LHCN-M2 (cell line): ENCODE measurements around the gene HCN4. TPM values are rescaled to one million over a fixed set of nuclear protein-coding genes. Genes with fewer than 3 reads are reported as not detected.

Experiments used
- DNase-seq: peaks from one replicate; pipeline ENCODE4 v3.0.0-alpha.2; 2012; ENCODE audit warnings: low read depth
- total RNA-seq: library from RNA; depleted of rRNA; stranded (reverse); fragments of >200 nt; gene quantifications from 2 replicates; pipeline ENCODE4 v1.2.3, GENCODE V29; 2014; rRNA removed

The HCN4 gene
- total RNA-seq, 1 experiment from 2014 or later = not detected

GRCh38 chr15:73298522-73299245 is 70.1 kb downstream of the HCN4 start:
- no peak for DNase-seq

GRCh38 chr15:73296609-73297353 is 72.0 kb downstream of the HCN4 start:
- DNase-seq = no peak

- DNase-seq = no peak
Measured at GRCh38 chr15:73295630-73296286, 73.0 kb downstream of the HCN4 start.

- DNase-seq = no peak
Measured at GRCh38 chr15:73293773-73294172, 75.0 kb downstream of the HCN4 start.

GRCh38 chr15:73291441-73291840 is 77.3 kb downstream of the HCN4 start:
- no peak for DNase-seq

- DNase-seq = no peak
Measured at GRCh38 chr15:73287019-73287418, 81.7 kb downstream of the HCN4 start.

- DNase-seq = no peak
Measured at GRCh38 chr15:73286311-73286710, 82.4 kb downstream of the HCN4 start.

GRCh38 chr15:73284090-73284716 is 84.6 kb downstream of the HCN4 start:
- DNase-seq = peak; percentile 26

GRCh38 chr15:73283366-73283962 is 85.3 kb downstream of the HCN4 start:
- peak; percentile 43 for DNase-seq

- no peak for DNase-seq
Measured at GRCh38 chr15:73282567-73283365, 86.0 kb downstream of the HCN4 start.

GRCh38 chr15:73275862-73276261 is 92.9 kb downstream of the HCN4 start:
- DNase-seq = no peak

- peak; percentile 52 for DNase-seq
Measured at GRCh38 chr15:73273181-73274002, 95.4 kb downstream of the HCN4 start.

- DNase-seq = no peak
Measured at GRCh38 chr15:73270366-73271097, 98.2 kb downstream of the HCN4 start.

Other genes with a start within 250 kb of the HCN4 start
- not detected in 2 replicates for gene REC114, start 74.2 kb upstream of the HCN4 start, total RNA-seq